IPS-NIHi11 (cell line): ENCODE measurements around the gene USF3.

Experiments used
- DNase-seq: peaks from one replicate; pipeline ENCODE4 v3.0.0; 2012; ENCODE audit warnings: mixed read lengths, low spot score

Gene USF3

DNA sequence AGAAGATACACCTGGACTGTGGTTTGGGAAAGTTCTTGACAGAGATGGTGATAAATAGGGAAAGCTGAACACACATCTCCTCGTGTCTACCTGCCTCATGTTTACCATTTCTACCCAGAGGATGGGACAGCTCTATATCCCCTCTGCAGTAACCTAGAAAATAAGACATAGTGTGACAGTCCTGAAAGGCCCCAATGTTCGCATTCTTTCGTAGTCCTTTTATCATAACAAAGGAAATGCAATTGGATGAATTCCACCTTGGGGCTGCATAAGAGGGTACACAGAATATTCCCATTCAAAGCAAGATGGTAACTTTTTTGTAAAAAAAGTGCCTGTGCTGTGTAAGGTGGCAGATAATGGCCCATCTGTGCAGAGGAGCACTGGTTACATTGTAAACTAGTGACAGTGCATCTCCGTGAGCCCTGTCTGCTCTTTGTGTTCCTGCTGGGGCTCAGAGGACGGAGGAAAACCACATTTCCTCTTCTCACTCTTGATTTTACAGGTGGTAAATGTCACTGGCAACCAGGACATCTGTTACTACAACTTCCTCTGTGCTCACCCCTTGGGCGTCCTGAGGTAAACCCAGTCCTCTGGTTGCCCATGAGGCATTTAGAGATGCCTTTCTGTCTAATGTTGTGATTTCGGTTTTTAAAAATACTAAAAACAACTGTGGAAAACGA is 89.8 kb downstream of the USF3 start:
- DNase-seq = no peak

DNA sequence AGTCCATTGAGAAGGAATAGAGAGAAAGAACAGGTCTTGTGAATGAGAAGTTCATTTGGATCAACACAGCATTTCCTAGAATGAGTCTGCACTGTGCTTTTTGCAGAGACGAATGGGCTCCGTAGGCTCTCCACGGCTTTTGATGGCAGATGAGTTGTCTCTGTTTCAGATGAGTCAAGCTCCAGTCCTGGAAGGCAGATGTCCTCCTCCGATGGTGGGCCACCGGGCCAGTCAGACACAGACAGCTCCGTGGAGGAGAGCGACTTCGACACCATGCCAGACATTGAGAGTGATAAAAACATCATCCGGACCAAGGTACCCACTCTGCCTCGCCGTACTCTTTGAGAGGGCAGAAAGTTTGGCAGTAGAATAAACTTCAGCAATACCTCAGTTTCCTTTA is 93.6 kb downstream of the USF3 start:
- no peak for DNase-seq

DNA sequence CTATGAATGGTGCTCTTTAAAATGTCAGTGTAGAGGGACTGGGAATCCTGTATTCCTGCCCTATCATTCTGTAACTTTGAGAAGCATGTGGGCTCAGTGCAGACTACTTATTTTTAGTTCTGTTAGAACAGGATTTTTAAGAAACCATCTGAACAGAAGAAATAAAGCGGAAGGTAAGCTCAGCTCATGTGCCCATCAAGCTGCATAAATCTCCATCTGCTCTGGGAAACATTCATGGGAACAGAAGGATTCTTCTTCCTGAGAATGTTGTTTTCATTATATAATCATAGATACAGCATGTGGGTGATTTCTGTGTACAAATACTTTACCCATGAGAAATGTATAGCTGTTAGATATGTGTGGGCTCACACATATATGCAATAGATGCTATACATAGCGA is 94.2 kb downstream of the USF3 start:
- DNase-seq = no peak

DNA sequence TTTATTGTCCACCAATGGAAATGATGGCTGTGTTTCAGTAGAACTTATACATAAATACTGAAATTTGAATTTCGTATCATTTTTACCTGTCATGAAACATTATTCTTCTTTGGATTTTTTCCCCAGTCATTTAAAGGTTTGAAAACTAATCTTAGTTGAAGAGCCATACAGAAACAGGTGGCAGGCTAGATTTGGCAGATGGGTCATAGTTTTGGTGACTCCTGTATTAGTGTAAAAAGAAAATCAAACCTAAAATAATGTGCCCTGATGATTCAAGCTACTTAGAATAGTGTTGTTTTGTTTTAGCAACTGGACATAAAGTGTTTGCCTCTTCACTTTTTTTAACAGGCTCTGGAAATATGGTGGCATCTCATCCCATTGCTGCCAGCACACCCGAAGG is 95.2 kb downstream of the USF3 start:
- no peak for DNase-seq

- DNase-seq = no peak
These were observed 95.8 kb downstream of the USF3 start for GRCh38 chr3:113600418-113601182.
